Trophoblast cell (in vitro differentiated cells and primary cell): ENCODE data around the gene C3AR1.
"Not testable (repeated sequence)": the region's sequence is repeated elsewhere in the genome, so short reads cannot be mapped to it uniquely, and the experiment has no call there.

Source experiments
- DNase-seq, 2 donors: peaks; one replicate each; pipeline ENCODE4 v3.0.0-alpha.2; 2016
- H2AFZ ChIP-seq: 2 replicates; pipeline ENCODE4 v1.6.1; 2013; ENCODE audit warnings: low read length, moderate library complexity, mild to moderate bottlenecking; ENCODE audit not compliant: insufficient read depth, poor library complexity
- H2AK5ac ChIP-seq: 2 replicates; pipeline ENCODE4 v1.6.1; 2013; ENCODE audit warnings: mild to moderate bottlenecking, low read length
- H2BK120ac ChIP-seq: 2 replicates; pipeline ENCODE4 v1.6.1; 2013; ENCODE audit warnings: low read length, mild to moderate bottlenecking, moderate library complexity; ENCODE audit not compliant: insufficient read depth, poor library complexity
- H2BK12ac ChIP-seq: 2 replicates; pipeline ENCODE4 v1.6.1; 2013; ENCODE audit warnings: mild to moderate bottlenecking, low read length, moderate library complexity
- H2BK5ac ChIP-seq: 2 replicates; pipeline ENCODE4 v1.6.1; 2013; ENCODE audit warnings: low read length, low read depth, moderate library complexity, mild to moderate bottlenecking; ENCODE audit not compliant: poor library complexity
- H3K14ac ChIP-seq: 2 replicates; pipeline ENCODE4 v1.6.1; 2013; ENCODE audit warnings: mild to moderate bottlenecking, low read length
- H3K18ac ChIP-seq: 2 replicates; pipeline ENCODE4 v1.6.1; 2013; ENCODE audit warnings: mild to moderate bottlenecking, low read length
- H3K23ac ChIP-seq: 2 replicates; pipeline ENCODE4 v1.6.1; 2013; ENCODE audit warnings: low read length
- H3K27ac ChIP-seq: 2 replicates; pipeline ENCODE4 v1.5.1; 2013; ENCODE audit warnings: low read depth, mild to moderate bottlenecking, inconsistent platforms, low read length, moderate library complexity
- H3K27me3 ChIP-seq: 2 replicates; pipeline ENCODE4 v1.6.1; 2013; ENCODE audit warnings: inconsistent platforms, mild to moderate bottlenecking, low read length, moderate library complexity; ENCODE audit not compliant: insufficient read depth
- H3K36me3 ChIP-seq, 2 experiments: 1 replicate in 1 of 2; 2 replicates in 1 of 2; pipeline ENCODE4 v1.6.1; 2013; ENCODE audit warnings: low read length in 2 of 2, mild to moderate bottlenecking in 2 of 2, moderate library complexity in 1 of 2; ENCODE audit not compliant: insufficient read depth in 2 of 2, control insufficient read depth in 1 of 2
- H3K4ac ChIP-seq: 2 replicates; pipeline ENCODE4 v1.6.1; 2013; ENCODE audit warnings: low read depth, mild to moderate bottlenecking, low read length, moderate library complexity
- H3K4me1 ChIP-seq, 2 experiments: 1 replicate in 1 of 2; 2 replicates in 1 of 2; pipeline ENCODE4 v1.6.1; 2013; ENCODE audit warnings: low read length in 2 of 2, mild to moderate bottlenecking in 2 of 2, moderate library complexity in 1 of 2; ENCODE audit not compliant: insufficient read depth in 2 of 2, control insufficient read depth in 1 of 2
- H3K4me2 ChIP-seq: 2 replicates; pipeline ENCODE4 v1.6.1; 2013; ENCODE audit warnings: inconsistent platforms, mild to moderate bottlenecking, low read length, moderate library complexity
- H3K4me3 ChIP-seq: 2 replicates; pipeline ENCODE4 v1.5.1; 2013; ENCODE audit warnings: mild to moderate bottlenecking, low read depth, low read length, inconsistent platforms
- H3K79me1 ChIP-seq: one replicate; pipeline ENCODE4 v1.6.1; 2013; ENCODE audit warnings: low read length
- H3K79me2 ChIP-seq: 2 replicates; pipeline ENCODE4 v1.6.1; 2013; ENCODE audit warnings: low read length, mild to moderate bottlenecking; ENCODE audit not compliant: control insufficient read depth, insufficient read depth, poor library complexity
- H3K9ac ChIP-seq: 2 replicates; pipeline ENCODE4 v1.6.1; 2013; ENCODE audit warnings: mild to moderate bottlenecking, low read length
- H3K9me3 ChIP-seq: 2 replicates; pipeline ENCODE4 v1.6.1; 2013; ENCODE audit warnings: low read depth, mild to moderate bottlenecking, control low read depth, inconsistent platforms, low read length; ENCODE audit not compliant: insufficient read depth
- H4K12ac ChIP-seq: 2 replicates; pipeline ENCODE4 v1.6.1; 2013; ENCODE audit warnings: low read depth, mild to moderate bottlenecking, low read length, moderate library complexity
- H4K8ac ChIP-seq: 2 replicates; pipeline ENCODE4 v1.6.1; 2013; ENCODE audit warnings: low read depth, mild to moderate bottlenecking, low read length, moderate library complexity
- H4K91ac ChIP-seq: one replicate; pipeline ENCODE4 v1.6.1; 2013; ENCODE audit warnings: low read depth, mild to moderate bottlenecking, low read length, moderate library complexity
- WGBS: extraction: QIAGEN DNeasy Blood & Tissue Kit; methylation state at CpG from one replicate; pipeline ENCODE4 v1.1.7; 2013; ENCODE audit warnings: missing lambda C conversion rate; ENCODE audit not compliant: insufficient read length, insufficient coverage; ENCODE audit errors: extremely low coverage; 5-methylcytosine and 5-hydroxymethylcytosine counted together

Gene C3AR1

GRCh38 chr12:8096281-8096915 lies 30.2 kb upstream of the C3AR1 start:
- H3K79me2 ChIP-seq = no peaks in the 10 kb centered on the region
- no peak overlapping the region for H3K14ac ChIP-seq
- no peak overlapping the region for H3K4me3 ChIP-seq
- H3K23ac ChIP-seq = no peak overlapping the region
- no peak overlapping the region for H4K12ac ChIP-seq
- no peak overlapping the region for H2AK5ac ChIP-seq
- H4K91ac ChIP-seq = no peak overlapping the region
- H3K79me1 ChIP-seq = no peaks in the 10 kb centered on the region
- no peak overlapping the region for H3K4me2 ChIP-seq
- no peaks in the 10 kb centered on the region for H3K4me1 ChIP-seq
- no peak overlapping the region for H2BK12ac ChIP-seq
- H2BK5ac ChIP-seq = no peak overlapping the region
- H3K18ac ChIP-seq = no peak overlapping the region
- no peaks in the 10 kb centered on the region for H3K27me3 ChIP-seq
- no peak overlapping the region for H3K4ac ChIP-seq
- WGBS = no CpG with 5 or more reads among the region's 2 CpGs
- H3K9me3 ChIP-seq = no peaks in the 10 kb centered on the region
- H4K8ac ChIP-seq = no peak overlapping the region
- no peak overlapping the region for H2AFZ ChIP-seq
- no peak overlapping the region for H3K27ac ChIP-seq
- H3K36me3 ChIP-seq = peaks cover 14 to 25% of the 10 kb centered on the region in 2 experiments
- DNase-seq = no peak
- no peak overlapping the region for H2BK120ac ChIP-seq
- H3K9ac ChIP-seq = no peak overlapping the region

GRCh38 chr12:8093291-8093690 lies 27.1 kb upstream of the C3AR1 start:
- H2BK120ac ChIP-seq = no peak overlapping the region
- no peaks in the 10 kb centered on the region for H3K4me1 ChIP-seq
- no peak overlapping the region for H4K8ac ChIP-seq
- DNase-seq = no peak
- H3K14ac ChIP-seq = no peak overlapping the region
- no peaks in the 10 kb centered on the region for H3K27me3 ChIP-seq
- no peak overlapping the region for H2BK12ac ChIP-seq
- H3K18ac ChIP-seq = no peak overlapping the region
- H2AFZ ChIP-seq = no peak overlapping the region
- no peak overlapping the region for H2BK5ac ChIP-seq
- no peak overlapping the region for H3K4me3 ChIP-seq
- H3K79me1 ChIP-seq = no peaks in the 10 kb centered on the region
- peaks cover 17 to 34% of the 10 kb centered on the region in 2 experiments for H3K36me3 ChIP-seq
- no peaks in the 10 kb centered on the region for H3K79me2 ChIP-seq
- no peak overlapping the region for H3K23ac ChIP-seq
- no peak overlapping the region for H3K4ac ChIP-seq
- no peak overlapping the region for H4K91ac ChIP-seq
- H2AK5ac ChIP-seq = no peak overlapping the region
- no peak overlapping the region for H3K9ac ChIP-seq
- WGBS = no CpG with 5 or more reads among the region's 3 CpGs
- no peak overlapping the region for H4K12ac ChIP-seq
- no peak overlapping the region for H3K4me2 ChIP-seq
- H3K27ac ChIP-seq = no peak overlapping the region
- no peaks in the 10 kb centered on the region for H3K9me3 ChIP-seq

GRCh38 chr12:8089716-8090115 lies 23.6 kb upstream of the C3AR1 start:
- Histone ChIP-seq H3K14ac (no peak overlapping the region), H4K8ac (no peak overlapping the region), H2BK12ac (no peak overlapping the region), H3K79me2 (no peaks in the 10 kb centered on the region), H3K27ac (no peak overlapping the region), H3K36me3 (peaks cover 17 to 27% of the 10 kb centered on the region in 2 experiments), H2AFZ (no peak overlapping the region), H2BK120ac (no peak overlapping the region), H2AK5ac (no peak overlapping the region), H3K4me1 (no peaks in the 10 kb centered on the region), H3K4me3 (no peak overlapping the region), H4K91ac (no peak overlapping the region), H3K9ac (no peak overlapping the region), H3K4ac (no peak overlapping the region), H3K79me1 (no peaks in the 10 kb centered on the region), H3K18ac (no peak overlapping the region), H3K4me2 (no peak overlapping the region), H3K9me3 (no peaks in the 10 kb centered on the region), H4K12ac (no peak overlapping the region), H3K23ac (no peak overlapping the region), H2BK5ac (no peak overlapping the region), H3K27me3 (no peaks in the 10 kb centered on the region)
- no CpG with 5 or more reads among the region's 5 CpGs for WGBS
- no peak for DNase-seq

- not testable (repeated sequence) for H2BK120ac ChIP-seq, H4K8ac ChIP-seq, H3K27ac ChIP-seq, H3K9me3 ChIP-seq, DNase-seq, H2BK5ac ChIP-seq, H2BK12ac ChIP-seq, H3K4ac ChIP-seq, H3K4me1 ChIP-seq, H3K79me1 ChIP-seq, H3K4me2 ChIP-seq, H3K18ac ChIP-seq, H3K9ac ChIP-seq, H3K14ac ChIP-seq, H4K91ac ChIP-seq, H2AFZ ChIP-seq, H3K79me2 ChIP-seq, H3K27me3 ChIP-seq, H3K23ac ChIP-seq, H4K12ac ChIP-seq, H3K4me3 ChIP-seq, H2AK5ac ChIP-seq
- WGBS = no CpG with 5 or more reads among the region's 11 CpGs
- H3K36me3 ChIP-seq = peaks cover 15 to 22% of the 10 kb centered on the region in 2 experiments
These were observed 23.1 kb upstream of the C3AR1 start for GRCh38 chr12:8089277-8089676.
